Hematopoietic multipotent progenitor cell treated with erythropoietin and hydrocortisone succinate and interleukin-3 and kit ligand, for 8 days (in vitro differentiated cells): ENCODE data around the gene TMEM236.

ENCODE experiments used
- DNase-seq: peaks from one replicate; pipeline ENCODE4 v3.0.0-alpha.2; 2015

Gene TMEM236

DNA sequence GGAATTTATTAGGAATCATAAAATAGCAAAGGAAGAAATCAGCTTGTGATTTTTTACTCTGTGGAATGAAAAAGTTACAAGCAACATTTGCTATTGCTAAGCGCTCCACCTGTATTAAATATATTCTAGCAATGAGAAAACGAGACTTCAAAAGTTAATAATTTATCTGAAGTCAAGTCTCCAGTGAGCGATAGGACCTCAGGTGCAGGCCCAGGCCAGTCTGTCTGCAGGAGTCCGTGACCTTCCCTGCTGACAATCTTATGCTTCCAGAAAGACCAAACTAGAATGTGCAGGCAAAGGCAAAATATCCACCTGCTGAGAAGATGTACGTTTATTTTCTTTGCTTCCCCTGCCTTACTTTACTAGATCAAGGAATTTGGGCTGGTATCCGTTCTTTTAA is 79.9 kb downstream of the TMEM236 start:
- DNase-seq, result no peak

DNA sequence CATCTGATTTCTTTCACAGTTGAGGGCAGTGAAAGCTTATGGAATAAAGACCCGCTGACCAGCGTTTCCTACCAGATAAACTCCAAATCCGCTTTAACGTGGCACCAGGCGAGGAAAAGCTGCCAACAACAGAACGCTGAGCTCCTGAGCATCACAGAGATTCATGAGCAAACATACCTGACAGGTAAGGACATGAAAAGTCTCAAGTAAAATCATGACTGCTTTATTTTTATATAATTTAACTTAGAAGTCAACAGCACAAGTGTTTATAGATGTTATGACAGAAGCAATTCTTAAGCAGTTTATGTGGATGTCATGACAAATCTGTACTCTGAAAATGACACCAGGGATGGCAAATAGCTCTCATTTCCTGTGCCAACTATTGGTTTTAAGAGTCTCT is 81.7 kb downstream of the TMEM236 start:
- no peak for DNase-seq

DNA sequence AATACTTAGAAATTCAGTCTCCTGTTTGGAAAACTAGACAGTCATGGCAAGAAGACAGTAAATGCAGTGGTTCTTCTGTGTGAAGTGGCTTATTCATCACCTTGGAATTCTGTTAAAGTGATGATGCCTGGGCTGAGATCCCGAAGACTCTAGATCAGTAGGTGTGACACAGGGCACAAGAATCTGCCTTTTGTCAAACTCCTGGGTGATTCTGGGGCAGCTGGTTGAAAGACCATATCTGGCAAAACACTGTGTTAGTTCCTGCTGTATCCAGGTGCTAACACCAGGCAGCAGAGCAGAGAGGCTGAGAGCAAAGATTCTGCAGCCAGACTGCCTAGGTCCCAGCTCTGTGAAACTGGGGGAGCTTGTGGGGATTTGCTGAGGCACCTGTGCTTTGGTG is 83.7 kb downstream of the TMEM236 start:
- no peak for DNase-seq

DNA sequence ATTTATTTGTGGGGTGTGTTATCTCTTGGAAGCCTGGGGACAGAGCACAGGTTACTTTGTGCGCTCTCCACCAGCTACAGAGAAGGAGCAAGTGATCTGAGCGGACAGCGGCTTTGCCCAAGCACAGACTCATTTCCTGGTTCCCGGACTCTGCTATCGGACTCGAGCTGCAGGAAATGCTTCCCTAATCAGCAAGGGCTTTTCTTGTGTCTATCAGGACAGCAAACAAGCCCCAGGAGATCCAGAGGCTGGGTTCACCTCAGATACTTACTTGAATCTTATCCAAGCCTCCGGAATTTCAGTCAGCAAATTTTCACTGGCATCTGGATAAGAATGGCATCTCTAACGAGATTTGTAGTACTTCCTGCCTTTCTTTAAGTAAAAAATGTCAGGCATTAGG is 84.9 kb downstream of the TMEM236 start:
- DNase-seq, result peak; percentile 40

DNA sequence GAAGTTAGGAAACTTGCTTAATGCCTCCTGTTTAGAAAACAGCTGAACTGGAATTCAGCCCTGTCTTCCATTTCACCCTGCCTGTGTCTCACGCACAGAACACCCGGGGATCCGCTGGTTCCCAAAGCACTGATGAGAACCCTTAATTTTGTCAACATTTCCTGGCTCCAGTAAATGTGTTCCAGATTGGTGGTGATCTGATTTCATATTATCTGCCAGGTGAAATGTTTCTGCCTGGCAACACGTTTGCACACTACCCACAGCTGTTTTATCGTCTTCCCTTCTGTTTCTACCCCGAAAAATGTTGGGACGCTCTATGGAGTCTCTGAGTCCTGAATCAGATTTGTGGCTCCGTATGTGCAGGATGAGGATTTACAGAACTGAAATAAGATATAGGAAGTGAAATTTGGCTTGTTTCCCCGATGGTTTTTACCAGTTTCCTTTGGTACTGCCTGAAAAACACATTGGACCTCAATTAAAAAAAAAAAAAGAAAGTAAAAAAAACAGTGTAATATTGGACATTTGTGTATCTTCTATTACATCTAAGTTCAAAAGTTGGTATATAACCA is 86.2 kb downstream of the TMEM236 start:
- DNase-seq, result no peak

DNA sequence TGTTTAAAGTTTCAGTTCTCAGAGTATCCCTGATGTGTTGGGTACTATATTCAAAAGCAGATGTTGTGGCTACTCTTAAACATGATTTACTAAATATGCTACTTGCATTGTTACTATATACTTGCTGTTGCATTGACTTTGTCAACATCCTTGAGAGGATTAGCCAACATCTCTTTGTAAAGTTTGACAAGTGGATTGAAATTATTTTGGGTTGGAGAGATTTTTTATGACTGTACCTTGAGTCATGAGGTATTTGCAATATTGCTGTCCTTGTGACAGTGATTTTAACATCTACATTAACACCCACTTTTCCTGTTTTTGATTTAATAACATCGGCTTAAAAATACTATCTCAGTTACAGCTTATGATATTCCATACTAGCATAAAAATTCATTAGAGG is 89.0 kb downstream of the TMEM236 start:
- DNase-seq, result no peak

DNA sequence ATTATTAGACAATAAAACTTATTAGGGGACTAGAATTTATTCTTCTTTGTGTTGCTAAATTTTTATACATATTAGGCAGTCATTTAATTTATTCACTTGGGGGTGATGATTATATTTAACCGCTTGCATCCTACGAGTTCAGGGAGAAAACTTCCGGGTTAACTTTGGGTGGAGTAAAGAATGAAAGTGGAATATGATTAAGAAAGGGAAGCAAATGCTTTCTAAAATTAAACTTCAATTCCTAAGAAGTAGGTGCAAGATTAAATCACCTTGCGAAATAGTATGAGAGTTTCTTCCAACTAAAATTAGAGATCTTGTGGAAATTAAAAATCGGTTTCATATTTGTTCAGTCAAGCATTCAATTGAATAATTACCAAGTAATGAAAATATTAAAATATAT is 90.6 kb downstream of the TMEM236 start:
- no peak for DNase-seq

DNA sequence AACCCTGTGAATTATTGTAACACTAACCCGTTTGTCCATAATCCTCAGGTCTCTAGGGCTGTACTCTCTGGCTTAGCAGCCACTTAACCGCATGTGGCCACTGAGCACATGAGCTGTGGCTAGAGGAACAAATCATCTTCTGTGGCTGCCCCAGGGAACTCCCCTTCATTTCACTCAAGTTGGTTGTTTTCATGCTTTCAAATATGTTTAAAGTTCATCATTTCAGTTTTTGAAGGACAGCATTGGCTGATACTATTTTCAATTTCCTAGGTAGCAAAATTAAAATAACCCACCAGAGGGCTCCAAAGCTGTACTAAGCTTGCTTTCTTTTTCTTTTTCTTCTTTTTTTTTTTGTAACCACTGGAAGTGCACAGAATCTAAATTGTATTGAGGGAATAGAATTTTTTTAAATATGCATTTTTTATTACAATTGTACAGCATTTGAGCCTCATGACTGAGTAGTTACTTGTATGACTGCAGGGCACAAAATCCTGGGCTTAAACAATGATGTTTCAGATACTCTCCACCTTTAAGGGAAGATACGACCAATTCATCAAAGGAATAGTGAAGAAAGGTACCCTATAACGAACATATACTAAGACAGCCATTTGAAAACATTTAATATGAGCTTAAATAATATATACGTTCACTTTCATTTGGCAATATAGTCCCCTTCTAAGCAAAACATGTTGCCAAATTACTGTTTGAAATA is 95.7 kb downstream of the TMEM236 start:
- DNase-seq, result peak; percentile 19

DNA sequence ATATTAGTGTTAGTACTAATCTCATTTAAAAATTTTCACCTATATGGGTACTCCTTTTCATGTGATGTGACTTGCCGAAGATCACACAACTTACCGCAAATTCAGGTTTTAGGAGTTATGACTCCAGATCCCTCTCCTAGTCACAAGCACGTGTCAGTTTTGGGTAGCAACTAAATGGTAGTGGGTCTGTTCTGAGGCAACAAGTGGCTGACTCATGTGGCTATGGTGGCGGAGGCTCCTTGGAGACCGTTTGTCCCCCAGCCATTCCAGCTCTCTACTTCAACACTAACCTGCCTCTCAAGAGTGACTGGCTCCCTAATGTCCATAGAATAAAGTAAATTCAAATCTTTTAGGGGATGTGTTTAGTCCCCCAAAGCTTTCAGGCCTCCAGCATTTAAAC is 96.6 kb downstream of the TMEM236 start:
- DNase-seq, result no peak
